ENCODE data around the gene TPRN.

DNA sequence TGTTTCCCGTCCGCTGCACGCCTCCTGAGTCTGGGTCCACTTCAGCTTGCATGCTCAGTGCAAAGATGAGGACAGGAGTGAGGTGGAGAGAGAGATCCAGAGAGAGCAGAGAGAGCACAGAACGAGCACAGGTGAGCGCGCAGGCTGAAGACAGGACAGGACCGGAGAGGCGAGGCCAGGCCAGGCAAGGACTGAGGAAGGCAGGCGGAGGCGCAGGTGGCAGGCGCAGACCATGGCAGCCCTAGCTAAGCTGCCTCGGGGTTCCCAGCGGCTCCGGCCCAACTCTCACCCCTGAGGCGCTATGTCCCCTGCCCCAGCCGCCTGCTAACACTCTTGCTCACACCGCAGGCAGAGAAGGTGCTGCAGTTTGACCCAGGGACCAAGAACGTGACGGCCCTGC lies 51.9 kb downstream of the TPRN start:
- TF ChIP-seq POLR2A (IDR thresholded peaks at IDR 0.05; ENCODE audit: low read depth, low read length) (no peak), TAF1 (IDR thresholded peaks at IDR 0.05; ENCODE audit: low read depth, low read length) (no peak), POLR2AphosphoS5 (IDR thresholded peaks at IDR 0.05; ENCODE audit: low read depth, low read length) (no peak)

All from GM12891 (cell line).